ENCODE results near the gene CYTH3. TPM values are rescaled to one million over a fixed set of nuclear protein-coding genes. Genes with fewer than 3 reads are reported as not detected.

Gene CYTH3
- total and polyA plus RNA-seq, 9 of the 15 experiments (the other 6 are each of a cell fraction or from before 2014, with no cell fraction given), result 0.25 to 15.2 (median 11.4) TPM

GRCh38 chr7:6170571-6171531 lies 101.6 kb downstream of the CYTH3 start:
- ChIA-PET CTCF (ENCODE audit: low intra/inter-chr PET ratio) (no interaction called here), POLR2A (interaction anchor here (1.4 kb wide), 1 partner anchor 13 kb away, joined by 4 read pairs; no protein-coding TSS in a partner anchor)
- in situ Hi-C loops (cut with MboI) (no loop called here), intact Hi-C loops (cut with micrococcal nuclease) (no loop called here)
- Histone ChIP-seq H3K9me1 (ENCODE audit: control insufficient read depth, insufficient read depth, low read length) (no peaks in the 10 kb centered on the region), H3K4me1 (replicated peaks in 1 of 2; ENCODE audit: control insufficient read depth in 2 of 2, insufficient read depth in 2 of 2, low read length in 2 of 2) (peaks cover 0 to 41% of the 10 kb centered on the region in 2 experiments; a peak in 2 of 5 replicates), H3K27ac (ENCODE audit: extremely low read depth, low read depth, low read length) (no peak overlapping the region), H3K79me2 (ENCODE audit: control insufficient read depth, insufficient read depth, low read length) (no peaks in the 10 kb centered on the region), H3K4me2 (ENCODE audit: insufficient read depth, low read length) (no peak overlapping the region), H3K36me3 (ENCODE audit: control insufficient read depth, insufficient read depth, low read length) (peaks cover 20% of the 10 kb centered on the region; the same call in 1 of the 3 replicates), H3K4me3 (no peak overlapping the region), H3K9me3 (replicated peaks; ENCODE audit: control insufficient read depth, insufficient read depth, low read depth, low read length) (no peaks in the 10 kb centered on the region), H2AFZ (ENCODE audit: low read depth, low read length) (no peak overlapping the region), H3K9ac (ENCODE audit: insufficient read depth in 1 of 2, low read depth in 2 of 2, low read length in 2 of 2) (peak overlapping the region in 1 of 2 experiments; percentile 2; a peak in 1 of 4 replicates), H4K20me1 (replicated peaks; ENCODE audit: control insufficient read depth, insufficient read depth, low read length) (no peaks in the 10 kb centered on the region), H3K27me3 (ENCODE audit: control insufficient read depth in 2 of 2, insufficient read depth in 2 of 2, low read length in 2 of 2) (no peaks in the 10 kb centered on the region)
- ATAC-seq (no peak), DNase-seq (ENCODE audit: extremely low read depth in 1 of 4, low spot score in 3 of 4) (no peak), FAIRE-seq (no peak)
- no peak for TF ChIP-seq ZNF175 (CRISPR knock-in tag; IDR thresholded peaks at IDR 0.05; ENCODE audit: low read depth)
- peak; percentile 41 for TF ChIP-seq POLR2G (IDR thresholded peaks at IDR 0.05; ENCODE audit: low read depth, low read length)
- 92% methylated on average over 44 of the region's 59 CpGs for WGBS (ENCODE audit: insufficient coverage, low coverage, missing lambda C conversion rate)
- BruUV-seq (replicated peaks), result no TSS peak

Measured in K562 (cell line).